GM21723 (cell line): ENCODE measurements around the gene AGK.
"Not testable (repeated sequence)": the region's sequence is repeated elsewhere in the genome, so short reads cannot be mapped to it uniquely, and the experiment has no call there.

ENCODE experiments used
- ATAC-seq: cut with Tn5 transposase; IDR thresholded peaks from one replicate; pipeline ENCODE4 v1.9.1; 2021; ENCODE audit warnings: mild to moderate bottlenecking, moderate library complexity; ENCODE audit not compliant: unreplicated experiment

AGK gene

DNA sequence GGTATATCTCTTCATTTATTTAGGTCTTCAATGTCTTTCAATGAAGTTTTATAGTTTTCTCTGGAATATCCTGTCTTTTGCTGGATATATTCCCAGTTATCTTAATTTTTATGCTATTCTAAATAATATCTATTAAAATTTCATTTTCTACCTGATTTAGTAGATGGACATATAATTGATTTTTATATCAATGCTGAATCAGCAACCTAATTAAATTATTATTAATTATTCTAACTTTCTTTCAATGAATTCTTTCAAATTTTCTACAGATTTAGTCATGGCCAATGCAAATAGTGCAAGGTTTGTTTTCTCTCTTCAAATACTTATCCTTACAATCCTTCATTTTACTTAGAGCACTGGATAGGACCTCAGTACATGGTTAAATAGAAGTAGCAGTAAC, 94.0 kb downstream of the AGK start:
- no peak for ATAC-seq

DNA sequence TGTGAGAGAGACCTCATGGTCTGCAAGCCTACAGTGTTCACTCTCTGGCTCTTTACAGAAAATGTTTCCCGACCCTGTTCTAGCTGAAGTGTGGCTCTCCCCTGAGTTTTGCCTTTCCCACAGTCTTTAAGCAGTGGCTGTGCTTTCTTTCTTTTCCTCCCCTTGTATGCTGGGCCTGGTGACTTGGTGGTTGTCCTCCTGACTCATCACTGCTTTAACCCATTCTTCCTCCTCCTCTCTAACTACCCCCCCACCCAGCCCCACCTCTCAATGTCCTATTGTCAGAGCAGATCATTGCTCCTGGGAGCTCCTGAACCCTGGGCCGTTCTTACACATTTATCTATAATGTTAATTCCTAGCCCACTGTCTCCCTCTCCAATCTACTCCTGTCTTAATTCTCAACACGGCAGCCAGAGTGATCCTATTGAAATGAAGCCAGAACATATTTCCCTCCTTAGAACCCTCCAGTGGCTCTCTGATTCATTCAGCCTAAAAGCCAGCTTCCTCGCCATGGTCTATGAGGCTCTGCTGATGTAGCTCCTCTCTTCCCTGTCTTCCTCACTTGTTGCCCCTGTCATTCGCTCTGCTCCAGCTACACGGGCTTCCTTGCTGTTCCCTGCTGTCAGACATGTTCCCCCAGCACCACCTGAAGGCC, 95.7 kb downstream of the AGK start:
- ATAC-seq = no peak

GRCh38 chr7:141647701-141648100, 96.5 kb downstream of the AGK start:
- ATAC-seq = not testable (repeated sequence)

GRCh38 chr7:141648276-141649114, 97.3 kb downstream of the AGK start:
- no peak for ATAC-seq

DNA sequence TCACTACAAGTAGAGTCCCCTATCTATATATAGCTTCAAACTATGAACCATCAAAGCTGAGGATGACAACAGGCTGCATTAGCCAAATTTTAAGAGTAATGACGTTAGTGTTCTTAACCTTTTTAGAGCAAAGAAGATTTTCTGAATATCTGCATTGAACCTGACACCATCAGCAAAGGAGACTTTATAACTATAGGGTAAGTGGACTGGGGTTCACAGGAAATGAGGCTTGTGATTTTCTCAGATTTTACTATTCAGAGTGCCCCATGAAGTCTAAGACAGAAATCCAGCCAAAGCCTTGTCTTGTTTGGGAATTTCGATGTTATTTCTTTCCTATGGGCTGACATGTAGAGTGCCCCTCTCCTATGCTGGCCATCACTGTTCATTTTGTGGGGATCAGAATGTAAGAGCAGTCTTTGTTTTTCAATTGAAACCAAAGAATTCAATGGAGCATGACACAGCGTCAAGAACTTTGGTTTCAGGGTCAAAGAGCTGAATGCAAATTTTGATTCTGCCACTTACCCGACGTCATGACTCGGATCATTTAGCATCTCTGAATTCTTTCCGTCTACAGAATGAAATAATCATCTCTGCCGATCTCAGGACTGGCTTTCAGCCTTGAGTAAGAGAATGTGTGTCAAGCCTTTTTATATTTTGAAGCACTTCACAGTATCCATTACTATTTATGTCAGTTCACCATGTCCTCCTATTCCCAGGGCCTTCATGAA, 98.1 kb downstream of the AGK start:
- ATAC-seq = peak; percentile 75

- ATAC-seq = peak; percentile 58
These were observed 98.8 kb downstream of the AGK start for GRCh38 chr7:141649865-141650634.

GRCh38 chr7:141651417-141651816, 100.2 kb downstream of the AGK start:
- ATAC-seq = no peak

- ATAC-seq = no peak
These were observed 101.5 kb downstream of the AGK start for GRCh38 chr7:141652691-141653090.

GRCh38 chr7:141654551-141654950, 103.3 kb downstream of the AGK start:
- peak; percentile 90 for ATAC-seq

DNA sequence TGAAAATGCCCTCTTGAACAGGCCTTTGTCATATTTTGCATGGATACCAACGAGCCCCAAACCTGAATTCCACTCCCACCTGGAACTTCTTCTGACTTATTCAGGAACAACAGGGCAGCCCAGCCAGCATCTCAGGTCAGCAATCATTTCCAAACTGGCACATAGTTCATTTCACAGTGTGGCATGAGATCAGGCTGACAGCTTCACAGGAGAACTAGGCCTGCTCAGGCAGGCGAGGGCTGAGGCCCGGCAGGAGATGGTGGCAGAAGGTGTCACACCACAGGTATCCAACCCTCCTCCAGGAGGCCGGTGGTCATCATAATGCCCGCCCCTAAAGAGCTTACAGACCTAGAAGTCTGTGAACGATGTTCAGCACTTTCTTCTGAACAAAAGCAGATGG, 108.3 kb downstream of the AGK start:
- no peak for ATAC-seq

GRCh38 chr7:141660259-141660658, 109.0 kb downstream of the AGK start:
- ATAC-seq = no peak

GRCh38 chr7:141663081-141663849, 112.1 kb downstream of the AGK start:
- no peak for ATAC-seq

- no peak for ATAC-seq
These were observed 113.2 kb downstream of the AGK start for GRCh38 chr7:141664450-141664849.

GRCh38 chr7:141665208-141666035, 114.2 kb downstream of the AGK start:
- no peak for ATAC-seq

DNA sequence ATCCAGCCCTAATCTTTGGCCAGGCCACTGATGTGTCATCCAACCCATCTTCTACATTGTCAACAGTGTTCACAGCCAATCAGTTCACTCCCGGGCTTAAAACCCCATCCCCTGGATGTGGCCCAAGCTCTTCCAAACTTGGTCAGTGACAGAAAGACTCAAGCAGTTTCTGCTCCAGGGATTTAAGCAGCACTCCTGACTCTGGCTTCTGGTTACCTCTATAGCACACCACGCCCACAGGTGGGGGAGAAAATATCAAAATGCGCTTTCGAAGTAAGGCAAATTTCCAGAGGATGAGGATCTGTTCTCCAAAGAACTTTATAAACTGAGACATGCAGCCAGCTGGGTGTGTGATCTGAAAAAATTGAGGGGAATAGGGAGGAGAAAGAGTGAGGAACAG, 114.9 kb downstream of the AGK start:
- ATAC-seq = no peak

- no peak for ATAC-seq
These were observed 117.6 kb downstream of the AGK start for GRCh38 chr7:141668853-141669252.

GRCh38 chr7:141671705-141672496, 120.7 kb downstream of the AGK start:
- no peak for ATAC-seq

DNA sequence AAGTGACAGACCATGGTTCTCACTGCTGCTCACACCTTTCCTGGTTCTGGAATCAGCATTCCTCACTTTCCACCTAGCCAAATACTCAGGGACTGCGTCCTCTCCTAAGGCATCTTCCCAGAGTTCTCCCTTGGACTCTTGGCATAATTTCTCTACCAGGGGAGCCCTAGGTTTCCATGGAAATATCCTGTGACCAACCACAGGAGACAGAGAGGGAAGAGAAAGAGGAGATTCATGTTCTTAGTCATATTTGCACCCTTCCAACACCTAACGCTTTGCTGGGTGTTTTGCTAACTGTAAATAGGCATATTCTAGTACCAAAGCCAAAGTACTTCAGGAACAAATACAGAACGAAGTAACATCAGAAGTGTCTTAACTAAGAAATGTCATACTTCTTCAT, 122.1 kb downstream of the AGK start:
- ATAC-seq = no peak
